ENCODE data around the gene MPPE1.
"Not testable (repeated sequence)": the region's sequence is repeated elsewhere in the genome, so short reads cannot be mapped to it uniquely, and the experiment has no call there.

The MPPE1 gene

DNA sequence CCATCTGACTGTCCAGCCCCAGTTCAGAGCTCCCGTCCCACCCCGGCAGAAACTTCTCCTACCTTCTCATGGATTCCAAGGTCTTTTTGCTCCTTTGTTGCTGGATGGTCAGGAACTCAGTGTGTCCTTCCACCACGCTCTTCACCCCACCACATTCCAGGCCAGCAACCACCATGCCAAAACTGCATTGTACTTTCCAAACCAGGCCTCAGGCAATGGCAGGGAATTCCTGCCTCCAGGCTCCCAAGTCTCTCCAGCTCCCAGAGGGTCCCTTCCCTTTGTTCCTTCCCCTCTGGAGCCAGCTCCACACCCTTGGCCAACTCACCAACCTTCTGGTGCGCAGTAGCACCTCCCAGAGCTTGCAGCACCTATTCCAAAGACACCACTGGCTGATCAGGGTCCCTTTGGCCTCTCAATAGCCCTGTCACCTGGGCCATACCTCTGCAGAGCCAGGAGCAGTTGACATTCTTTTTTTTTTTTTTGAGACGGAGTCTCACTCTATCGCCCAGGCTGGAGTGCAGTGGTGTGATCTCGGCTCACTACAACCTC, 48.8 kb downstream of the MPPE1 start:
- TF ChIP-seq, protein P1, sequence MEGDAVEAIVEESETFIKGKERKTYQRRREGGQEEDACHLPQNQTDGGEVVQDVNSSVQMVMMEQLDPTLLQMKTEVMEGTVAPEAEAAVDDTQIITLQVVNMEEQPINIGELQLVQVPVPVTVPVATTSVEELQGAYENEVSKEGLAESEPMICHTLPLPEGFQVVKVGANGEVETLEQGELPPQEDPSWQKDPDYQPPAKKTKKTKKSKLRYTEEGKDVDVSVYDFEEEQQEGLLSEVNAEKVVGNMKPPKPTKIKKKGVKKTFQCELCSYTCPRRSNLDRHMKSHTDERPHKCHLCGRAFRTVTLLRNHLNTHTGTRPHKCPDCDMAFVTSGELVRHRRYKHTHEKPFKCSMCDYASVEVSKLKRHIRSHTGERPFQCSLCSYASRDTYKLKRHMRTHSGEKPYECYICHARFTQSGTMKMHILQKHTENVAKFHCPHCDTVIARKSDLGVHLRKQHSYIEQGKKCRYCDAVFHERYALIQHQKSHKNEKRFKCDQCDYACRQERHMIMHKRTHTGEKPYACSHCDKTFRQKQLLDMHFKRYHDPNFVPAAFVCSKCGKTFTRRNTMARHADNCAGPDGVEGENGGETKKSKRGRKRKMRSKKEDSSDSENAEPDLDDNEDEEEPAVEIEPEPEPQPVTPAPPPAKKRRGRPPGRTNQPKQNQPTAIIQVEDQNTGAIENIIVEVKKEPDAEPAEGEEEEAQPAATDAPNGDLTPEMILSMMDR (conservative IDR thresholded peaks at IDR 0.05; ENCODE audit: control insufficient read depth, insufficient read depth, low read depth, low read length): no peak
- H3K4me3 ChIP-seq (ENCODE audit: control insufficient read depth, low read depth, low read length): no peak overlapping the region
- DNase-seq (ENCODE audit: low read depth): no peak

DNA sequence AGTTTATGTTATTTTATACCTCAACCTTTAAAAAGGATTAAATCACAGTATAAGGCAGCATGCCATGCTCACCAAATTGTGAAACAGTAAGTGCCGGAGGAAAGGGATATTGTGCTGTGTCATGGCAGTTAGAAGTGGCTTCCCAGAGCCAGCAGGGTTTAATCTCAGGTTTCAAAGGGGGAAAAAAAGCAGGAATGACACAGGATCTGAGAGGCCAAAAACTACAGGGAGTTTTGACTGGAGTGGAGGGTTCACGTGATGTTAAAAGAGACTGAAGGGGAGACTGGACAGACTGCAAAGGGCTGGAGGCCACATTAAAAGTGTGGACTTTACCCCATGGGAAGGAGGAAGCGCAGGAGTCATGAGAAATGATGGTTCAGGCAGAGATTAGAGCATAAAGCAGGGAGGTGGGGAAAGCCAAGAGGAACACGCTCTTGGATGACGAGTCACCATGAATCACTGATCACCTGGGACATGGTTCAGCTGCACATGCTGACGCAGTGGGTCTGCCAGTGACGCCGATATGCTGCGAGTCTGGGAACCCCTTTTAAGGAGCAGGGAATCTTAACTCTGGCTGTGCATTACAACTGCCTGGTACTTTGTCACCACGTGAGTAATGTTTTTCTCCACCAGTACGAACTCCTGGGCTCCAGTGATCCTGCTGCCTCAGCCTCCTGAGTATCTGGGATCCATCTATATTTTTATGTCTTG, 50.8 kb downstream of the MPPE1 start:
- H3K4me3 ChIP-seq (ENCODE audit: control insufficient read depth, low read depth, low read length): peak overlapping the region; percentile 12
- peak; percentile 100 for DNase-seq (ENCODE audit: low read depth)
- TF ChIP-seq, protein P1 (conservative IDR thresholded peaks at IDR 0.05; ENCODE audit: control insufficient read depth, insufficient read depth, low read depth, low read length): no peak

DNA sequence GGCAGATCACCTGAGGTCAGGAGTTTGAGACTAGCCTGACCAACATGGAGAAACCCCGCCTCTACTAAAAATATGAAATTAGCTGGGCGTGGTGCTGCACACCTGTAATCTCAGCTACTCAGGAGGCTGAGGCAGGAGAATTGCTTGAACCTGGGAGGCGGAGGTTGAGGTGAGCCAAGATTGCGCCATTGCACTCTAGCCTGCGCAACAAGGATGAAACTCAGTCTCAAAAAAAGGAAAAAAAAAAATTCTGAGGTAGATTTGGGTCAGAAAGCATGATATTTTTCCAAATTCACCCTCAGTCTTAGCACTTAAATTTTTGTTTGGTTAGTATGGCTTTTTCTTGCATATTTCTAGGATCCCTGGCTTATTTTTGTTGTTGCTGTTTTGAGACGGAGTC, 53.6 kb downstream of the MPPE1 start:
- not testable (repeated sequence) for H3K4me3 ChIP-seq (ENCODE audit: control insufficient read depth, low read depth, low read length); DNase-seq (ENCODE audit: low read depth)

DNA sequence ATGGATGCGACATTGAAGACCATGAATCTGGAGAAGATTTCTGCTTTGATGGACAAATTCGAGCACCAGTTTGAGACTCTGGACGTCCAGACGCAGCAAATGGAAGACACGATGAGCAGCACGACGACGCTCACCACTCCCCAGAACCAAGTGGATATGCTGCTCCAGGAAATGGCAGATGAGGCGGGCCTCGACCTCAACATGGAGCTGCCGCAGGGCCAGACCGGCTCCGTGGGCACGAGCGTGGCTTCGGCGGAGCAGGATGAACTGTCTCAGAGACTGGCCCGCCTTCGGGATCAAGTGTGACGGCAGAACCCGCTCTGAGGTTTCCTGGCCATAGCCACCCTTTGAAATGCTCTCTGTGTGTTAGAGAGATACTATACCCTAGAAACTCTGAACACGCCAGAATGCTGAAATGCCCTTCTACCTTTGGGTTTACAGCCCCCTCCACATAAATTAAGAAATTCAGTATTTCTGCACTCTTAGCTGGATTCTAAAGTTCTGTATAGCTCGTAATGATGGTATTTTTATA, 56.2 kb downstream of the MPPE1 start:
- no peak for DNase-seq (ENCODE audit: low read depth)
- TF ChIP-seq, protein P1 (conservative IDR thresholded peaks at IDR 0.05; ENCODE audit: control insufficient read depth, insufficient read depth, low read depth, low read length): no peak
- peak overlapping the region; percentile 90 for H3K4me3 ChIP-seq (ENCODE audit: control insufficient read depth, low read depth, low read length)

DNA sequence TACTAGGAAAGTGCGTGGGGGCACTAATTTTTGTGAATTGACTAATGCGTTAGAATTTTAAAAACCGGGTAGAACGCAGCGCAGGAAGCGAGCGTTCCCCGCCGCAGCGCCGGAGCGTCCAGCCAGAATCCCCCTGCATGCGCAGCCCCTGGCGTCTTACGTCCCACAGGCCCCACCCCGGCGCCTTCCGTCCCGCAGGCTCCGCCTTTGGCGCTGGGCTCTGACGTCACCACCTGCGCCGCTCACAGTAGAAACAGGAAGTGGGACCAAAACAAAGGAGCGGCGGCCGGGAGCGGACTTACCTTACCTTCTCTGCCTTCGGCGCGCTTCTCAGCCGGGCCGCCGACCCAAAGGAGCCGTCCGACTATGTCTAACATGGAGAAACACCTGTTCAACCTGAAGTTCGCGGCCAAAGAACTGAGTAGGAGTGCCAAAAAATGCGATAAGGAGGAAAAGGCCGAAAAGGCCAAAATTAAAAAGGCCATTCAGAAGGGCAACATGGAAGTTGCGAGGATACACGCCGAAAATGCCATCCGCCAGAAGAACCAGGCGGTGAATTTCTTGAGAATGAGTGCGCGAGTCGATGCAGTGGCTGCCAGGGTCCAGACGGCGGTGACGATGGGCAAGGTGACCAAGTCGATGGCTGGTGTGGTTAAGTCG, 56.8 kb downstream of the MPPE1 start, which contains the start of gene CHMP1B:
Gene CHMP1B (plus strand): TSS at position 268 of the 660 bp plus-strand sequence. CDS start 99 bp downstream, at position 367.
- H3K4me3 ChIP-seq (ENCODE audit: control insufficient read depth, low read depth, low read length): peak within 1 kb of the TSS; percentile 90
- peak; percentile 96 for DNase-seq (ENCODE audit: low read depth)
- TF ChIP-seq, protein P1 (conservative IDR thresholded peaks at IDR 0.05; ENCODE audit: control insufficient read depth, insufficient read depth, low read depth, low read length): no peak

DNA sequence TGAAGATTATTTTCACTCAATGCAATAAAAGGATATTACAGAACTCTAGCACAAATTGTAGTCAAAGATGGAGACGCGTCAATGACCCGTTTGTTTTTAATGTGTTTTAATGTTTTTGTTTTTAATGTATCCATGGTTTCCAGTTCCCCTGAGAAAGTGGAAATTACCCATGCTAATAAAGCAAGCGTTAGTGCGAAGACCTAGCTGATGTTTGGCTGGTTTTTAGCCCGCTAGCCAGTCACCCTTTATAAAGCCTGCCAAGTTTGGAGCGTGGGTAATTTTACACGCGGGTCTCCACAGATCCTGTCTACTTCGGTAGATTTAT, 57.3 kb downstream of the MPPE1 start:
- TF ChIP-seq, protein P1 (conservative IDR thresholded peaks at IDR 0.05; ENCODE audit: control insufficient read depth, insufficient read depth, low read depth, low read length): no peak
- DNase-seq (ENCODE audit: low read depth): peak; percentile 88
- peak overlapping the region; percentile 90 for H3K4me3 ChIP-seq (ENCODE audit: control insufficient read depth, low read depth, low read length)
